Nucleus accumbens (tissue), 56 donors: ENCODE measurements around the gene CFAP70.
"Not testable (repeated sequence)": the region's sequence is repeated elsewhere in the genome, so short reads cannot be mapped to it uniquely, and the experiment has no call there.

Experiments
- DNase-seq, 56 donors: peaks; one replicate each; lab custom pipeline; 2025; lab: John Stamatoyannopoulos, UW

CFAP70 gene

GRCh38 chr10:73261362-73261995, 97.2 kb downstream of the CFAP70 start:
- DNase-seq = no peak

GRCh38 chr10:73258612-73259011, 100.1 kb downstream of the CFAP70 start:
- not testable (repeated sequence) for DNase-seq

GRCh38 chr10:73253225-73253555, 105.5 kb downstream of the CFAP70 start:
- no peak for DNase-seq

- peak; percentile 31 to 97 (median 92) for DNase-seq
Measured at GRCh38 chr10:73252445-73253224, 106.0 kb downstream of the CFAP70 start, which contains the start of gene MRPS16. Gene MRPS16, minus strand, starts transcription at chr10:73252644. Its CDS starts 162 bp downstream, at chr10:73252482.

GRCh38 chr10:73251683-73252444, 106.8 kb downstream of the CFAP70 start:
- DNase-seq = peak in 2 of 56 donors; percentile 1 to 4

- no peak for DNase-seq
Measured at GRCh38 chr10:73248259-73248724, 110.4 kb downstream of the CFAP70 start.

- DNase-seq = no peak
Measured at GRCh38 chr10:73247509-73248258, 111.0 kb downstream of the CFAP70 start.

- DNase-seq = peak; percentile 46 to 97 (median 88)
Measured at GRCh38 chr10:73246646-73247508, 111.8 kb downstream of the CFAP70 start, which contains the start of gene DNAJC9. Gene DNAJC9, minus strand, starts transcription at chr10:73247255. Its CDS starts 66 bp downstream, at chr10:73247189.

- no peak for DNase-seq
Measured at GRCh38 chr10:73246322-73246645, 112.4 kb downstream of the CFAP70 start.

GRCh38 chr10:73244866-73245477, 113.7 kb downstream of the CFAP70 start:
- no peak for DNase-seq

- no peak for DNase-seq
Measured at GRCh38 chr10:73239908-73240307, 118.8 kb downstream of the CFAP70 start.

GRCh38 chr10:73238990-73239566, 119.6 kb downstream of the CFAP70 start:
- no peak for DNase-seq

GRCh38 chr10:73234695-73235094, 124.0 kb downstream of the CFAP70 start:
- DNase-seq = no peak

GRCh38 chr10:73233883-73234282, 124.8 kb downstream of the CFAP70 start:
- no peak for DNase-seq

- DNase-seq = no peak
Measured at GRCh38 chr10:73232887-73233286, 125.8 kb downstream of the CFAP70 start.

GRCh38 chr10:73229567-73229966, 129.1 kb downstream of the CFAP70 start:
- no peak for DNase-seq

- DNase-seq = no peak
Measured at GRCh38 chr10:73228247-73228646, 130.4 kb downstream of the CFAP70 start.

GRCh38 chr10:73226663-73227062, 132.0 kb downstream of the CFAP70 start:
- DNase-seq = no peak

- DNase-seq = no peak
Measured at GRCh38 chr10:73225518-73225917, 133.1 kb downstream of the CFAP70 start.
